B cell (primary cell): ENCODE results near the gene GRIA3.

ENCODE experiments used
- EZH2 ChIP-seq: IDR thresholded peaks from 2 replicates; pipeline ENCODE4 v1.6.1; 2012; ENCODE audit warnings: borderline replicate concordance, low read depth, mild to moderate bottlenecking, moderate library complexity, low read length; ENCODE audit not compliant: insufficient read depth, poor library complexity, severe bottlenecking
- TF ChIP-seq, protein P1 (sequence below): fragments of 200-600 bp; IDR thresholded peaks from one replicate; pipeline ENCODE4 v1.8.0; 2022; ENCODE audit warnings: antibody characterized with exemption, mild to moderate bottlenecking

DNA sequence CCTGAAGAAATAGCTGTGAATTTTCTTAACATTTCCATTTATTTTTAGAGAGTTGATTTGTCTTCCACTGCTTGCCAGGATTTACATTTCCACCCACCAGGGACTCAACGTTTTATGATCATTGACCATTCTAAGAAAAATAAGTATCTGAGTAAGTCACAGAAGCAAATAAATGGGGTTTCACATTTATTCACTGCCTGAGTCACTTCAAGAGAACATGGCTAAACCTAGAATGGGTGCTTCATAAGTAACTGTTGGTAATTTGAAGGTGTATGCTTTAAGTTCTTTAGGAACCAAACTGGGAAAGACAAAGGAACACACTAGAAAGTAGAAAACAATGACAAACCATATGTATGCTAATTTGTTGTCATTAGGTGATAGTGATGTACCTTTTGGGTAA is 43.2 kb upstream of the GRIA3 start:
- no peak for TF ChIP-seq EZH2
- TF ChIP-seq, protein P1, sequence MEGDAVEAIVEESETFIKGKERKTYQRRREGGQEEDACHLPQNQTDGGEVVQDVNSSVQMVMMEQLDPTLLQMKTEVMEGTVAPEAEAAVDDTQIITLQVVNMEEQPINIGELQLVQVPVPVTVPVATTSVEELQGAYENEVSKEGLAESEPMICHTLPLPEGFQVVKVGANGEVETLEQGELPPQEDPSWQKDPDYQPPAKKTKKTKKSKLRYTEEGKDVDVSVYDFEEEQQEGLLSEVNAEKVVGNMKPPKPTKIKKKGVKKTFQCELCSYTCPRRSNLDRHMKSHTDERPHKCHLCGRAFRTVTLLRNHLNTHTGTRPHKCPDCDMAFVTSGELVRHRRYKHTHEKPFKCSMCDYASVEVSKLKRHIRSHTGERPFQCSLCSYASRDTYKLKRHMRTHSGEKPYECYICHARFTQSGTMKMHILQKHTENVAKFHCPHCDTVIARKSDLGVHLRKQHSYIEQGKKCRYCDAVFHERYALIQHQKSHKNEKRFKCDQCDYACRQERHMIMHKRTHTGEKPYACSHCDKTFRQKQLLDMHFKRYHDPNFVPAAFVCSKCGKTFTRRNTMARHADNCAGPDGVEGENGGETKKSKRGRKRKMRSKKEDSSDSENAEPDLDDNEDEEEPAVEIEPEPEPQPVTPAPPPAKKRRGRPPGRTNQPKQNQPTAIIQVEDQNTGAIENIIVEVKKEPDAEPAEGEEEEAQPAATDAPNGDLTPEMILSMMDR = no peak
